ENCODE measurements around the gene S100PBP.

S100PBP gene

DNA sequence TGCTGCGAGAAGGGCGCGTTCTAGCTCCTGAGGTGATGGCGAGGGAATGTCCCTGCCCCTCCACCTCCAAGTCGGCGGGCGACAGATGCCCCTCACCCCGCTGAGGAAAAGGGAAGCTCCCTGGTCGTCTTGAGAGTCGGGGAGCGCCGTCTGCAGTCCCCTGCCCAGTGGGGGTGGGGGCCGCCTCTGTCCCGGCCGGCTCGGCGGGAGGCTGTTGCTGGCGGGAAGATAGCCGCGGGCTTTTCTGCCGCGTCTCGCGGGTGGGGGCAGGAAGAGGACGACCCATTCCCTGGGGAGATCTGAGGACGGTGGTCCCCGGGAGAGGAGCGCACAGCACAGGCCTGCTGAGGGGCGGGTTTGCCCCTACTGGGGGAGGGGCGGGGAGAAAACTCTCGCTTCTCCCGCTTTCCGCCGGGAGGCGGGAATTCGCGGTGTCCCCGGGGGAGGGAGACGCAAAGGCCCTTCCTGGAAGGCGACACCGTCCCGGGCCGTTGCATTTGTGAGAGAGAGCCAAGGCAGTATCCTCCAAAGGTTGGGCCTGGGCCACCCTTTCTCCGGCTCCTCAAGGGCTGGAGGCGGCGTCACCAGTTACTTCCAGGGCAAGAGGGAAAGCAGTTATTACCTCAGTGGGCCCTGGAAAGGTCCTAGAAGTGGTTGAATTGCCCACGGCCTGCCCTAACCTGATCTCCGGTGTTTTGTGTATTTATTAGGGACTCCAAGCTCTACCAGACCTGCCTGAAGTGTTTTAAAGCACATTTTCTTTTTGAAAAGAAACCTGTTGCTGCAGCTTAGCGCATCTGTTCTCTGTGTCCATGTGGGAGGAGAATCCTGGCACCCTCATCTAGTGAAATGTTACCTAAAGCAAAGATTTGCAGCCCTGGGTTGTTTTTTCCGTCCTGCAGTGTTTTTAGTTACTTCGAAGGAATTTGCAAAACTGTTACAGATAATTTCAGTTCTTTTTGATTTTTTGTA, 648 bp downstream of the S100PBP start:
- Histone ChIP-seq H3K4me1 (ENCODE audit: low read length) (peaks cover 30% of the 10 kb centered on the region), H3K4me3 (ENCODE audit: low read length) (peak overlapping the region; percentile 95), H3K27ac (ENCODE audit: low read length) (peak overlapping the region; percentile 97), H2AFZ (ENCODE audit: low read length) (peak overlapping the region; percentile 68), H3K9me3 (replicated peaks; ENCODE audit: insufficient read depth, low read length) (no peaks in the 10 kb centered on the region), H3K79me2 (ENCODE audit: low read length) (peaks cover 93% of the 10 kb centered on the region), H3K9me2 (replicated peaks; ENCODE audit: insufficient read depth, low read length) (no peaks in the 10 kb centered on the region), H3K9ac (ENCODE audit: low read length) (peak overlapping the region; percentile 94), H3K27me3 (replicated peaks; ENCODE audit: insufficient read depth, low read length) (no peaks in the 10 kb centered on the region), H3F3A (ENCODE audit: insufficient read depth, low read length) (peaks cover 20% of the 10 kb centered on the region), H4K20me1 (ENCODE audit: insufficient read depth, low read length) (peaks cover 6% of the 10 kb centered on the region), H3K4me2 (ENCODE audit: low read depth, low read length) (peak overlapping the region; percentile 88), H3K36me3 (replicated peaks; ENCODE audit: insufficient read depth, low read length) (0 out of 2 replicates have a peak, but pooled peaks cover 5% of the 10 kb centered on the region)
- DNase-seq: peak; percentile 64
- TF ChIP-seq EZH2 (optimal IDR thresholded peaks at IDR 0.05; ENCODE audit: low read depth, low read length) (no peak), CTCF (IDR thresholded peaks at IDR 0.05; ENCODE audit: low read length) (no peak), EZH2phosphoT487 (IDR thresholded peaks at IDR 0.05; ENCODE audit: low read length) (no peak)

GRCh38 chr1:32818804-32819541, 1.5 kb downstream of the S100PBP start:
- Histone ChIP-seq H3K9ac (ENCODE audit: low read length) (peak overlapping the region; percentile 94), H3K79me2 (ENCODE audit: low read length) (peaks cover 92% of the 10 kb centered on the region), H3K9me3 (replicated peaks; ENCODE audit: insufficient read depth, low read length) (no peaks in the 10 kb centered on the region), H3K36me3 (replicated peaks; ENCODE audit: insufficient read depth, low read length) (0 out of 2 replicates have a peak, but pooled peaks cover 5% of the 10 kb centered on the region), H3K4me2 (ENCODE audit: low read depth, low read length) (peak overlapping the region; percentile 88), H3K27me3 (replicated peaks; ENCODE audit: insufficient read depth, low read length) (no peaks in the 10 kb centered on the region), H3K4me1 (ENCODE audit: low read length) (peaks cover 30% of the 10 kb centered on the region), H2AFZ (ENCODE audit: low read length) (no peak overlapping the region), H4K20me1 (ENCODE audit: insufficient read depth, low read length) (peaks cover 3% of the 10 kb centered on the region; the same call in 1 of the 2 replicates), H3F3A (ENCODE audit: insufficient read depth, low read length) (peaks cover 20% of the 10 kb centered on the region), H3K4me3 (ENCODE audit: low read length) (peak overlapping the region; percentile 95), H3K27ac (ENCODE audit: low read length) (peak overlapping the region; percentile 97), H3K9me2 (replicated peaks; ENCODE audit: insufficient read depth, low read length) (no peaks in the 10 kb centered on the region)
- TF ChIP-seq CTCF (IDR thresholded peaks at IDR 0.05; ENCODE audit: low read length): no peak
- no peak for TF ChIP-seq EZH2 (optimal IDR thresholded peaks at IDR 0.05; ENCODE audit: low read depth, low read length)
- peak; percentile 92 for DNase-seq

DNA sequence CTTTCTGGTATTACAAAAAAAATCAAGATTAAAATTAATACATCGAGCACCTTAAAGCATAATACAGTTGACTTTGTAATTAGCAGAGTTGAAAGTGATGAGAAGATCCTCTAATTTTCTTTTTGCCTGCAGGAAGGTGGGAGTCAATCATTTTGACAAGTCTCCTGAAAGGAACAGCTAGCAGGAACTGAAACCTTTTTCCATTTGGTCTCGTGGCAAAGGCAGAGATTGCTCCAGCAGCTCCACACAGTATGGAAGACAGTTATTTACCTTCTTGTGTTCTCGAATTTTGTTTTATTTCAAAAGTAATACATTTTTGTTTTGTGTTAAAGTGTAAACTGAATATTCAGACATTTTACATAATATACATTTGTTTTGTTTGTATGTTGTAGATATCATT, 7.7 kb downstream of the S100PBP start:
- no peak for DNase-seq
- no peak overlapping the region for H3K9ac ChIP-seq (ENCODE audit: low read length)
- H3K9me3 ChIP-seq (replicated peaks; ENCODE audit: insufficient read depth, low read length): no peaks in the 10 kb centered on the region
- no peak overlapping the region for H3K4me3 ChIP-seq (ENCODE audit: low read length)
- no peak overlapping the region for H3K27ac ChIP-seq (ENCODE audit: low read length)
- H3K4me1 ChIP-seq (ENCODE audit: low read length): peaks cover 13% of the 10 kb centered on the region; the same call in 1 of the 2 replicates
- no peaks in the 10 kb centered on the region for H3K9me2 ChIP-seq (replicated peaks; ENCODE audit: insufficient read depth, low read length)
- H3F3A ChIP-seq (ENCODE audit: insufficient read depth, low read length): 0 out of 2 replicates have a peak, but pooled peaks cover 5% of the 10 kb centered on the region
- H3K36me3 ChIP-seq (replicated peaks; ENCODE audit: insufficient read depth, low read length): peaks cover 5% of the 10 kb centered on the region; the same call in 1 of the 2 replicates
- no peak overlapping the region for H2AFZ ChIP-seq (ENCODE audit: low read length)
- no peak overlapping the region for H3K4me2 ChIP-seq (ENCODE audit: low read depth, low read length)
- no peaks in the 10 kb centered on the region for H3K27me3 ChIP-seq (replicated peaks; ENCODE audit: insufficient read depth, low read length)
- no peaks in the 10 kb centered on the region for H4K20me1 ChIP-seq (ENCODE audit: insufficient read depth, low read length)
- H3K79me2 ChIP-seq (ENCODE audit: low read length): peaks cover 69% of the 10 kb centered on the region
- TF ChIP-seq EZH2 (optimal IDR thresholded peaks at IDR 0.05; ENCODE audit: low read depth, low read length) (no peak), CTCF (IDR thresholded peaks at IDR 0.05; ENCODE audit: low read length) (no peak), EZH2phosphoT487 (IDR thresholded peaks at IDR 0.05; ENCODE audit: low read length) (no peak)
